ENCODE measurements around the gene CATSPERD.

Gene CATSPERD

DNA sequence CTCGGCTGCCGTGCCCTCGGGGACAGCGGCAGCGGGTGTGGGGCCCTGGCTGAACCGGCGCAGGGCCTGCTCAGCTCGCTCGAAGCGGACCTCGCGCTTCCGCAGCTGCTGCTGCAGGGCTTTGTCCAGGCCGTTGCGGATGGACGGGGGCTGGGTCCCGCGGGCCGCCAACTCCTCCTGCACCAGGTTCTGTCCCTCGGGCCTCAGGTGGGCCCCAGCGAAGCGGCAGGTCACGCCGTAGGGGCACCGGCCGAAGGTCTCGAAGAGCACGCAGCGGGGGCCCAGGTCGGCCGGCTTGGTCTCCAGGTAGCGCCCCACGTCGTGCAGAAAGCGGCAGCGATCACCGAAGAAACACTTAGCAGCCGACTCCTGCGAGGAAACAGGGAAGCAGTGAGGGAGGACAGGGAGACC, 68.9 kb downstream of the CATSPERD start:
- DNase-seq, result no peak

DNA sequence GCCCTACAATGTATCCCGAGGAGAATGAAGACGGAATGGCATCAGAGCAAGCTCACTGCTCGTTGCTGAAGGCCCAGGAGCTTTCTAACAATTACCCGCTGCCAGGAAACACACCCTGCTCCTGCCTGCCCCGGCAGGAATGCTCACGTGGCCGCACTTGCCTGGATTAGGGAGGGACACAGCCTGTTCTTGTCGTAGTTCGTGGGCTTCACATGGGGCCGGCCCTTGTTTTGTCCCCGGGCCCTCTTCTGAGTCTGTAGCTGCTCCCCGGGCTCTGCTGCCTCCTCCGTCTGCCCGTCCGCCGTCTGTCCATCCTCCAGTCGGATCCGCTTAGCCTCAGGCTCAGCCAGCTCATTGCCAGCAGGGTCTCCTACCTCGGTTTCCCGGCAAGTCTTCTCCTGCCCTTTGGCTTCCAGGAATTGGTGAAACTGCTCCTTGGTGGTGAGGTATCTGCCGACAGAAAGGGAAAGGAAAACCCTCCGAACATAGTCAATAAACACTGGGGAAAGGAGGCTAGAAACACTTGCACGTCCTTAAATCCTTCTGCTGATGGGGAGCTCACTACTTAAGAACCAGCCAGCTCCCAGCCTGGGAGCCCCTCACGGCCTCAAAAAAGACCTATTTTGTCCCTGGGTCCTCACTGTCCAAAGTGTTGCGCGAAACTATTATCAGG, 69.6 kb downstream of the CATSPERD start:
- no peak for DNase-seq

DNA sequence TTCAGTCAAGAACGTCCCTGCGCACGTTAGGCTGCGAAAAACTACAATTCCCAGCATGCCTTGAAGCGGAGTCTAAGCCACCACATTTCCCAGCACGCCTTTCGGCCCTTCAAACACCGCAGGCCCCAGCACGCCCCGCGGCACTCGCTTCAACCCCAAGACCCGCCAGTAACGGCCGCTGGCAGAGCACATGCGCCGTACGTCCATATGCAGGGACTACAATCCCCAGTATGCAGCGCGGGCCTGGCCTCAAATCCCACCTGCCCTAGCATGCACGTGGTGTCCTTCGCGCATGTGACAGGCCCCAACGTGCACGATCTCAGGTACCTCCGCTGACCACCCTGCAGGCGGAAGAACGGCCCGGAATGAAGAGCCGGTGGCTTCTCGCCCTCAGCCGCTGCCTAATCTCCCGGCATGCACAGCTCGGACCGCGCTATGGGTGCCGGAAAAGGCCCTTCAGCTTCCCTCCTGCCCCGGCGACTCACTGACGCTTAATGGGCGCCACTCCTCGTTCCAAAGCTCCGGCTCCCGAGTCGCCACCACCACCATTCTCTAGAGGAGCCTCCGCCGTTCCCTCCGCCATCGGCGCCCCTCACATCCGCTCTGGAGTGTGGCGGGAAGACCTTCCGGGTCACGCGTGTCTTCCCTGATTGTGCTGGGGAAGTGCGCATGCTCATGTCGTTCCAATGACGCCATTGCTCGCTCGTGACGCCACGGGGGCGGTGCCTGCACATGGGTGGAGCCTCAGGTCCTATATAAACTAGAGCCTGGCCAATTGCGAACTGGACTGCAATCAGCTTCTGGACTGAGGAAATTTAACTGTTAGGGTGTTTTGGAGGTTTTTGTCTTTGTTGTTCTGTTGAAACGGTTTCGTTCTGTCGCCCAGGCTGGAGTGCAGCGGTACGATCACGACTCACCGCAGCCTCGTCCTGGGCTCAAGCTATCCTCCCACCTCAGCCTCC, 70.4 kb downstream of the CATSPERD start, which contains the start of gene DUS3L:
Gene DUS3L, minus strand, starts transcription at position 605 of the 962 bp plus-strand sequence. Its CDS starts 22 bp downstream, at position 583.
- DNase-seq, result peak; percentile 96

DNA sequence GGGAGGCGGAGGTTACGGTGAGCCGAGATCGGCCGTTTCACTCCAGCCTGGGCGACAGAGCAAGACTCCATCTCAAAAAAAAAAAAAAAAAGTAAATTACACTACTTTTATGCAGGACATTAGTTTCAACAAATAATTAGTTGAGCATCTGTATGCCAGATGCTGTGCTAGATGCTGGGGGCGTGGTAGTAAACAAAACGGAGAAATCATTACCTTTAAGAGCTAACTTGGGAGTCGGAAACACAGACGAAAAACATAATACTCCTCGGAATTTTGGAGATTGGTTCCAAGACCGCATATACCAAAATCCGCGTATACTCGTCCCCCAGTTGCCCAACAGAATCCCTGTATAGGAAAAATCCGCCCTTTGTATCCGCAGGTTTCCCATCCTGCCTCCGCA, 71.8 kb downstream of the CATSPERD start:
- DNase-seq, result no peak

DNA sequence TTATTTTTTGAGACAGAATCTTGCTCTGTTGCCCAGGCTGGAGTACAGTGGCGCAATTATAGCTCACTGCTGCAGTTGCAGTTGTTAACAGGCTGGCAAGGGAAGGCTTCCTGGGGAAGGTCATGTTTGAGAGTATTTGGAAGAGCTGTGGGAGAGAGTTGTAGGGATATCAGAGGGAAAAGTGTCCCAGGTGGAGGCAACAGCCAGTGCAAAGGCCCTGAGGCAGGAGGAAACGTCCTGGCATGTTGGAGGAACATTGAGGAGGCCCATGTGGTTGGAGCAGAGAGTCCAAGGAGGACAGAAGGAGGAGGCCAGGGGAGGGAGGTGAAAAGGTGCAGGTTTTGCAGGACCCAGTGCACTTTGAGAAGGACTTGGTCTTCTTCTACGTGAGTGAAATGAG, 72.8 kb downstream of the CATSPERD start:
- no peak for DNase-seq

DNA sequence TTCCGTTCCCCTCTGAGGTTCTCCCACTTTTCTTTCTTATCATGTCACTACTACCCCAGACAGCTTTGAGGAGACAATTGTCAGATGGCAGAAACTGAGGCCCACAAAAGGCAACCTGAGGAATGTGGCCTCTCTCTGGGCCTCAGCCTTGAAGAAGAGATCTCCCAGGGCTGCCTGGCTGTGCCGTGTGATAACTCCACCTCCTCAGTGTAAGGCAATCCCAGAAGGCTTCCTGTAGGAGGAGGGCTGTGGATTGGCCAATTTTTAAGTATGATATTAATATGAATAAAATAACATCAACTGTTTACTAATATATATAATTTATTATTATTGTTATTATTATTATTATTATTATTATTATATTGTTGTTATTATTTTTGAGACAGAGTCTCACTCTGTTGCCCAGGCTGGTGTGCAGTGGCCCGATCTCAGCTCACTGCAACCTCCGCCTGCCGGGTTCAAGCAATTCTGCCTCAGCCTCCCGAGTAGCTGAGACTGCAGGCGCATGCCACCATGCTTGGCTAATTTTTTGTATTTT, 75.0 kb downstream of the CATSPERD start:
- DNase-seq, result no peak

DNA sequence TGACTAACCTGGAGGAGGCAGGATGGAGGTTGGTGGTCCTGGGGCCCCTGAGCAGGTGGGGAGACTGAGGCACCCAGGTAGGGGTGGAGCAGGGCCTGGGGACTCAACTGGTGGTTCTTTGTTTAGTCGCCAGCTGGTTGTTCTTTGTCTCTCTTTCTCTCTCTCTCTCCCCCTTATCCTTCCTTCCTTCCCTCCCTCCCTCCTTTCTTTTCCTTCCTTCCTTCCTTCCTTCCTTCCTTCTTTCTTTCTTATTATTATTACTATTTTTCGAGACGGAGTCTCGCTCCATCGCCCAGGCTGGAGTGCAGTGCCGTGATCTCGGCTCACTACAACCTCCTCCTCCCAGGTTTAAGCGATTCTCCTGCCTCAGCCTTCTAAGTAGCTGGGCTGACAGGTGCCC, 77.8 kb downstream of the CATSPERD start:
- no peak for DNase-seq

DNA sequence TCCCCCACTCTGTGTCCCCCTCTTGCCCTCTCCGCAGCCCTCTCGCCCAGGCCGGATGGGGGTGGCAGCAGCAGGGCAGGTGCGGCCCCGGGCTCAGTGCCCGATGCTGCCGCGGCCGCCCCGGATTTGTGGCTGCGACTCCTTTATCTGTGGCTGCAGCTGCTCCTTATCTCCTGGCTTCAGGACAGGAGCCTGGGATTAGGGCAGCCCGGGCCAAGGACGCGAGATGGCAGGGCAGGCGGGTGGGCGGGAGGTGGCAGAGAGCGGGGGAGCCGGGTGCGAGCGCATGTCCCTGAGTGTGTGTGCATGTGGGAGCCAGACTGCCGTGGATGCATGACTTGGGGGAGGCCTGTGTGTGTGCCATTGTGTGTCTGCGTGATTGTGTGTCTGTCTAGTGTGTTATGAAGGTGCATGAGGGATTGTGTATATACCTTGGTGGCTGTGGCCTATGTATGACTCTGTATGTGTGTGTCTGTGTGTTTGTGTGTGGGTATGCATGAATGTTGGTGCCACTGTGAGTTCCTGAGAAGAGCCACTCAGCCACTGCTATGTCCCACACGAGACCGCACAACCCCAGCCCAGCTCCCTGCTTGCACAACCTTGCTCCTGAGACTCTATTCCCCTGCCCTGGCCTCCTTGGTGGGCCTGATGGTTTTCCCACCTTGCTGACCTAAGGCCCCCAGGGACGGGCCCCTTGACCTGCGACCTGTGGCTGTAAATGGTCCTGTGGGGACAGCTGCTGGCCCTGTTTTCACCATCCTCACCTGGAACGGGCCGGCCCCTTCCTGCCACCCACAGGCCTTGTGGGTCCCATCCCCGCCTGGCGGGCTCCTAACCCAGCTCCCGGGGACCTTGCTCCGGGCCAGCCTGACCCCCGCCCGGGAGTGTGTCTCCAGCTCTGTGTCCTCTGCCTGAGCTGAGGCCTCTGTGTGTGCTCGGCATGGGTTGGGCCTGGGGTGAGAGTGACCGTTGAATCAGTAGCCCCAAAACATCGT, 79.1 kb downstream of the CATSPERD start:
- DNase-seq, result no peak

DNA sequence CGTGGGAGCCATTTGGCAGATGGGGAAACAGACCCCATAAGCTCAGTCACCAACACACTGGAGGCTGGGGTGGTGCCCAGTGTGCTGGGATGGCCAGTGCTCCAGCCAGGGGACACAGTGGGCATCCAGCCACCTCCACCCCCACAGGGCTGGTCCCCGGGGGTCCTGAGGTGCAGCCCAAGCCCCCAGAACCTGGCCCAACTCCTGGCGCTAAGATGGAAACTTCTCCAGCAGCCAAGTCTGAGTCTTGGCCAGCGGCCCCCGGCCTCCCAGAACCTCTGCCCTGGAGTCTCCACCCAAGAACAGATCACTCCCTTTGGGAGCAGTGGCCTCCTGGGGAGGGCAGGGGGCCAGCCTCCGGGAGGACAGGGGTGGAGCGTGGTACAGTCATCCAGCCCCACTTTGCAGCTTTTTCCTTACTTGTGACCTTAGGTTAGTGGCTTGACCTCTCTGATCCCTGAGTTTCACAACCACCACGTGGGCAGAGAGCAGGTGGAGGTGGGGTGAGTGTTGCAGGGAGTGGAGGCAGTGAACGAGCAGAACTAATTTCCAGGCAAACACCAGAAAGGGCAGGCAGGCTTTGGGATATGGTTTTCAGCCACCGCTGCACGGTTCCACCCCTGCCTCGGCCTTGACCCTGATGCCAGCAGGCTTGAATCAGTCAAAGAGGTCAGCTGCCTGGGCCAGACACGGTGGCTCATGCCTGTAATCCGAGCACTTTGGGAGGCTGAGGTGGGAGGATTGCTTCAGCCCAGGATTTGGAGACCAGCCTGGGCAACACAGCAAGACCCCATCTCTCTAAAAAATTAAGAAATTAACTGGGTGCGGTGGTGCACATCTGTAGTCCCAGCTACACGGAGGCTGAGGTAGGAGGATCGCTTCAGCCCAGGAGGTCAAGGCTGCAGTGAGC, 80.2 kb downstream of the CATSPERD start:
- no peak for DNase-seq

DNA sequence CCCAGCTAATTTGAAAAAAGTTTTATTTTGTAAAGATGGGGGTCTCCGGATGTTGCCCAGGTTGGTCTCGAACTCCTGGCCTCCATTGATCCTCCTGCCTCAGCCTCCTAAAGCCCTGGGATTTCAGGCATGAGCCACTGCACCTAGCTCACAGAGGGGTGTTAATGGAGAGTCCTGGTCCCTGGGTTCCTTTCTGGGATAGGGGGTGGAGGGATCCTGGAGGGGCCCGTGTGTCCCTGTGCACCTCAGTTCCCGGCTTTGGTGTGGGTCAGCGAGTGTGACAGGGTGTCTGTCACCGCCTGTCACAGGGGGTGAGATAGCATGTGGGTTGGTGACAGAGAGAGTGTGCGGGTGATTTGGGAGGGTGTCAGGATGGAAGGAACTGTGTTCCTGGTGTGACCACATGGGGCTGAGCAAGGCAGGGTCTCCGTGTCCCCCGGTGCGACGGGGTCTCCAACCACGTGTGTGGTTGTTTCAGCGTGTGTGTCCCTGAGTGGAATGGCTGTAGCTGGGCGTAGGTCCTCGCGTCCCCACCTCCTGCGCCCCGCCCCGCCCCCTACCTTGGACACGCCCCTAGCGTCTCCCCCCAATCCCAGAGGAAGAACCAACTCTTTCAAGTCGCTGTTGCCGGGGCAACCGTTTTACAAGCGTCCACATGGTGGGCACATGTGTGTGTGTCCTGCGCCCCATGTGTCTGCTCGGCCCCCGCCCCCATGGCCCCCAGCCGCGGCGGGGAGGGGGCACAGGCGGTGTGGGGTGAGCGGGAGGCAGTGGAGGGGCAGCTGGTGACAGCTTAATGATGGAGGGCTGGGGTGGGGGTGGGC, 81.6 kb downstream of the CATSPERD start:
- no peak for DNase-seq

DNA sequence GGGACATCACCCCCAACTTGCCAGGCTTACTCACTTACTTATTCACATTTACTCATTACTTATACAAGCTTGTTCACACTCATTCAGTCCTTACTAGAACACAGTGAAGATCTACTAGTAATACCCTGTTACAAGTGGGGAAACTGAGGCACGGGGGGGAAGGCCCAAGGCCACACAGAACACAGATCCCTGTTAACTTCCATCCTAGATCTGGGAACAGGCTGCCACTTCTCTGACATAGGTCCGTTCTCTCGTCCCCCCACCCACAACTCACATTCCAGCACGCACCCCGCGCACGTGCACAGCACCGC, 83.0 kb downstream of the CATSPERD start:
- no peak for DNase-seq

DNA sequence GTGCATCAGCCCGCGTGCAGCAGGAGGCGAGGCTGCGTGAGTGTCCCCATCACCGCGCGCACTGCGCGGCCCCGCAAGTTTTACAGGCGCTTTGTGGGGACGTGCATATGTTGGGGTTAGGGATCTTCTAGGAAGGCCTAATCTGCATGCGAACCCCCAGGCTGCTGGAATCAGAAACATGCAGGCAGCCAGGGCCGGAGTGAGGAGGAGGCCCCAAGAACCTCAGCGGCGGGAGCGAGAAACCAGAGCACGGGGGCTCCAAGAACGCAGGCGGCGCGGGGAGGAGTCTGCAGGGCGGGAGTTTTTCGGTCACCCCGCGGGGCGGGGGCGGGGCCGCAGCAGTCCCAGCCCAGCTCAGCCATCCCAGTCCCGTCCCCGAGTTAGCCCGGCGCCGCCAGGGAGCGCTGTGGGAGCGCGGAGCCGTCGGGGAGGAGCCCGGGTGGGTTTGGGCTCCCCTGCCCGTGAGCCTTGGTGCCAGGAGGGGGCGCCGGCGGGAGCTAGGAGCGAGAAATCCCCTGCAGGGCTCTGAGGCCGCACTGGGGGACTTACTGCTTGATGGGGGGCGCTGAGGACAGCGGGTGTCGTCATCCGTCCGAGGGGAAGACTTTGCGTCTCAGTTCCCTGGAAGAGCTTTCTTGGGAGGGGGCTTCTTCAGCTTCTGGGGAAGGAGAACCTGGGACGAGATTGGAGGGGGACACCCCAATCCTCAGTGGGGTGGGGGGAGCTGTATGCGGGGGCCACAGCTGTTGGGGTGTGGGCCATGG, 83.5 kb downstream of the CATSPERD start:
- peak; percentile 94 for DNase-seq

DNA sequence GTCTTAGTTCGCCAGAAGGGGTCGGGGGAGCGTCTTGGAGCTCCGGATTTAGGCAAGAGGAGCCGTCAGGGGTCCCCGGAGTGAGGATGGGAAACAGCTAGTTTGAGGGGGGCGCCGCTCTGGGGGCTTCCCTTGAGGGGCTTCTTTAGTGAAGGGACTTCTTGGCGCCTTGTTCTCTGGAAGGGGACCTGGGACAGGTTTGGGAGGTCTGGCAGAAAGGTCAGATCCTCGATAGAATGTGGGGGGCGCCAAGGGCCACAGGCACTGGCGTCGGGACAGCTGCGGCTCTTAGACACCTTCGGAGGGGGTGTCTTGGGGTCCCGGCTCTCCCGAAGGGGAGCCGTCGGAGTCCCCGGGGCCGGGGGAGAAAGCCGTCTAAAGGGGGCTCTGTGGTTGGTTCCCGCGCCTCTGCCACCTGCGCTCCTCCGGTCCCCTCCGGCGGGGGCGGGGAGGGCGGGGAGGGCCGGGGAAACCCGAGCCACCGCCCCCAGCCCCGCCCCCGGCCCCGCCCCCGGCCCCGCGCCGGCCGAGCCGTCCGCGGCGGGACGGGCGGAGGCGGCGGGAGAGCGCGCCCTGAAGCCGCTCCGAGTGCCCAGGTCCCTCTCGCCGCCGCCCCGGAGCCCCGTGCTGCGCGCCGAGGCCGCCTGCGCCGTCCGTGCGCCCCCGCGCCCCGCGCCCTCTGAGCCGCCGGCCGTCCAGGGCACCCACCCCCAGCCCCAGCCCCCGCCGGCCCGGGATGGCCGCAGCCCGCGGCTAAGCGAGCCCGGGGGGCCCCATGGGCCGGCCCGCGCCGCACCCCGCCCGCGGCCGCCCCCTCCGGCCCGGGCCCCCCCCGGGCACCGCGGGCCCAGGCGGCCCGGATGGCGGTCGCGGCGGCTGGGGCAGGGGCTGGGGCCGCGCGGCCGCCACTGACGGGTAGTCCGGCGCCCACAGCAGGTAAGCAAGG, 84.4 kb downstream of the CATSPERD start, which contains the start of gene NRTN:
Gene NRTN, plus strand, starts transcription at position 552 of the 946 bp plus-strand sequence. CDS start 19,099 bp downstream, outside the sequence.
- peak; percentile 35 for DNase-seq

DNA sequence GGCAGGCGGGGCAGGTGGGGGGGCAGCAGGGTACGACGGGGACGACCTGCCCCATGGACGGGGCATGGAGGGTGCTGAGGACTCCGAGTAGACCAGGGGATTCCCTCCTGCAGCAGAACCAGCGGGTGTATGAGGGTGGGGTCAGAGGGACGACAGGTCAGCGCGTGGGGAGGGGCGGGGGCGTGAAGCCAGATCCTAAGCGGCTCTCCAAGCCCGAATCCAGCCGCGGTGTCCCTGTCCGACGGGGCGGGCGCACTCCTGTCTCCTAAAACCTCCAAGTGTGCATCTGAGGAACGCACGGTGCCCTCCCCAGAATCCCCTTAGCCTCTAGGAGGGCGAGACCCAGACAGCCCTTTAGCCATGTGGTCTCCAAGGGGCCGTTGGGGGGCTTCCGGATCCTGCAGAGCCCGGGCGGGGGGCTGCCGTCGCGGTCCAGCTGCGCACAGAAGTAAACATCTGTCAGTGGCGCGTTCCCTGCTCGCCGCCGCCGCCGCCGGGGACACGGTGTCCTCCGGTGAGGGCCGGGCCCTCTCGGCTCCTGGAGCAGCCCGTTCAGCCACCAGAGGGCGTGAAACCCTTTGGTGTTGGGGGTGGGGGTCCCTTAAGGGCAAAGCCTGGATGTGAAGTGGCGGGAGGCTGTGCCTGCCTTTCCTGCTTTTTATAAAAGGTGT, 85.2 kb downstream of the CATSPERD start:
- peak; percentile 81 for DNase-seq

DNA sequence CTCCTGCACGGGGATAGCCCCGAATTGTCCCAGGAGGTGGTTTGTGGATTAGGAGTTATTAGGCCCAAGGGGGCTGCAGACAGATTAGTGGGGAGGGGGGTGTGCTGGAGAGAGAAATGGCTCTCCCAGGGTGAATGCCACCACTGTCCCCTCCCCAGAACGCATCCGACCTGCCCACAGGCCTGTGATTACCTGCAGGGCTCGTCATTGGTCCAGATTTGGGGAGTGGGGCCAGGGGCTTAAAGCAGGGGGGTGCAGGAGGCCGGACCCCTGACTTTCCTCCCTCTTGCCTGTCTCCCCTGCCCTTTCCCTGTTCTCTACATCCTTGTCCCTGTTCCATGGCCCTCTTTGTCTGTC, 85.7 kb downstream of the CATSPERD start:
- DNase-seq, result no peak

DNA sequence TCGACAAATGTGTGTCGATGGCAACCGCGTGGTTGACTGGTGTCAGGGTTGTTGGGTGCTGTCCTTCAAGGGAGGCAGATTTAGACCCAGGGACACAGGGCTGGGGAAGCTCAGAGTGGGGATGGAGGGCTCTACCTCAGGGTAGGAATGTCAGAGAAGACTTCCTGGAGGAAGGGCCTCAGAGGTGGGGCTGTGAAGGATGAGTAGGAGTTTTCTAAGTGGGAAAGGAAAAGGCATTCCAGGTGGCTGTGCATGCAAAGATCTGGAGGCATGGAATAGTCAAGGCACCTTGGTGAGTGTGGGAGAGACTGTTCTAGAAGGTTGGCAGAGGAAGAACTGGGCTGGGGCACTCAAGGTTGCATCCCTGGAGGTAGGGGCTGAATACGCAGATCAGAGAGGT, 86.5 kb downstream of the CATSPERD start:
- DNase-seq, result no peak

DNA sequence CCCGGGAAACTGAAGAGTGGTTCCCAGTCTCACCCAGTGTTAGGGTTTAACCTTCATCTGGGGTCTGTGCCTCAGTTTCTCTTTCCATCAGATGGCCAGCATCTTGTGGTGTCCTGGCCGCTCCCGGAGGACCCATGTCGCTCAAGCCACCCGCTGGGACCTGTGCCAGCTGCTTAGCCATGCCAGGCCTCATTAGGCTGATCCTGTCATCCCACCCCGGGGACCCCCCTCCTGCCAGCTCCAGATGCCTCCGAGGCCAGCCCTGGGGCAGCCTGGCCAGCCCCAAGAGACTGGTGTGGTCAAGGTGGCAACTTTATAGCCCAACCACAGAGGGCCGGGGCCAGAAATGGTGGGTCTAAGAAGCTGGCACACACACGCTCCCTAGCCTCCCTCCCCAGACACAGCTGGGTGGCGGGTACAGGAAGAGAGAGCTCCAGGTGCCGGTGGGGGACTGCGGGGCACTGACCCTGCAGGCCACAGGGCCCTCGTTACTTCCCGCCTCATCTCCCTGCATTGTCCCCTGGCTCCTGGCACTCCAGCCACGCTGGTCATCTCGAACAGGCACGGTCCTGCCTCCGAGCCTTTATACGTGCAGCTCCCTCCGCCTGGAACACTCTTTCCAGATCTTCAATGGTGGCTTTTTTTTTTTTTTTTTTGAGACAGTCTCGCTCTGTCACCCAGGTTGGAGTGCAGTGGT, 87.8 kb downstream of the CATSPERD start:
- no peak for DNase-seq

All from NCI-H510A treated with DMSO at 0.1 percent for 48 hours (cell line).